Testis (tissue), 2 donors: ENCODE measurements around the gene TLK2.
"Not testable (repeated sequence)": the region's sequence is repeated elsewhere in the genome, so short reads cannot be mapped to it uniquely, and the experiment has no call there.

Source experiments
- POLR2A ChIP-seq: fragments of 450-650 bp; IDR thresholded peaks from one replicate; pipeline ENCODE4 v1.6.1; 2017; ENCODE audit warnings: antibody characterized with exemption, mild to moderate bottlenecking, moderate library complexity
- TF ChIP-seq, protein P1 (sequence below), 3 experiments: fragments of 450-650 bp in 2 of 3; fragments of 200-600 bp in 1 of 3; sonication (generic) in 1 of 3; IDR thresholded peaks; one replicate each; pipeline ENCODE4 v1.5.1; 2016 to 2019; ENCODE audit warnings: antibody characterized with exemption in 3 of 3, mild to moderate bottlenecking in 2 of 3, moderate library complexity in 1 of 3

DNA sequence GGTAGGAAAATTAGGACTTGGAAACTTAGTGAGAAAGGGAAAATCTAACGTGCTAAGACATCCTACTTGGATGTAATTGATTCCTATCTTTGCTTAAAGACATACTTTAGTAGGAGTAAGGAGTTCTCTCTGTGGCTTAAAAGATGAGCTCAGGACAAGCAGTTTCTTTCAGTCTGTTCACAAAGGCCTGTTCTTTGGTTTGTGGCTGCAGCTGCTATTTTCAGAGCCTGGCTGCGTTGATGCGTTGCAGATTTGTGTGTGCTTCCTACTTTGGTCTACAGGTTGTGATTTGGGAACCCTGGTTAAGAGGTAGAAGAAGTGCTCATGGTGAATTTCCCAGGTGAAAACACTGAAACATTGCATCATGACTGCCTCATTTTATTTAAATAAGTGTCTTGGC lies 24.5 kb upstream of the TLK2 start:
- TF ChIP-seq, protein P1, sequence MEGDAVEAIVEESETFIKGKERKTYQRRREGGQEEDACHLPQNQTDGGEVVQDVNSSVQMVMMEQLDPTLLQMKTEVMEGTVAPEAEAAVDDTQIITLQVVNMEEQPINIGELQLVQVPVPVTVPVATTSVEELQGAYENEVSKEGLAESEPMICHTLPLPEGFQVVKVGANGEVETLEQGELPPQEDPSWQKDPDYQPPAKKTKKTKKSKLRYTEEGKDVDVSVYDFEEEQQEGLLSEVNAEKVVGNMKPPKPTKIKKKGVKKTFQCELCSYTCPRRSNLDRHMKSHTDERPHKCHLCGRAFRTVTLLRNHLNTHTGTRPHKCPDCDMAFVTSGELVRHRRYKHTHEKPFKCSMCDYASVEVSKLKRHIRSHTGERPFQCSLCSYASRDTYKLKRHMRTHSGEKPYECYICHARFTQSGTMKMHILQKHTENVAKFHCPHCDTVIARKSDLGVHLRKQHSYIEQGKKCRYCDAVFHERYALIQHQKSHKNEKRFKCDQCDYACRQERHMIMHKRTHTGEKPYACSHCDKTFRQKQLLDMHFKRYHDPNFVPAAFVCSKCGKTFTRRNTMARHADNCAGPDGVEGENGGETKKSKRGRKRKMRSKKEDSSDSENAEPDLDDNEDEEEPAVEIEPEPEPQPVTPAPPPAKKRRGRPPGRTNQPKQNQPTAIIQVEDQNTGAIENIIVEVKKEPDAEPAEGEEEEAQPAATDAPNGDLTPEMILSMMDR (IDR thresholded peaks at IDR 0.05): not testable (repeated sequence)
- TF ChIP-seq POLR2A: not testable (repeated sequence)
